GM12878 (cell line): ENCODE measurements around the gene FSIP1. TPM values are rescaled to one million over a fixed set of nuclear protein-coding genes. Genes with fewer than 3 reads are reported as not detected.

ENCODE experiments used
- ATAC-seq: fragments of 200-7000 bp; cut with Tn5 transposase; 3 replicates; pipeline ENCODE4 v1.9.1; 2020; ENCODE audit warnings: mild to moderate bottlenecking, moderate library complexity
- BruUV-seq: library from RNA; stranded (reverse); fragments of 400-500 nt; replicated peaks from 2 replicates; lab custom pipeline; 2021; lab: Mats Ljungman, UMichigan
- CTCF ChIA-PET: fragments of 300-600 bp; sonication (Branson Sonifier 250); formaldehyde crosslinking; extraction: SDS; loops from one replicate; lab custom pipeline; 2021; ENCODE audit warnings: inconsistent platforms; lab: Yijun Ruan, JAX
- POLR2A ChIA-PET: fragments of 350-600 bp; formaldehyde crosslinking; extraction: SDS; loops from one replicate; lab custom pipeline; 2021; ENCODE audit warnings: inconsistent platforms; lab: Charles Lee
- RAD21 ChIA-PET: fragments of 300-600 bp; sonication (Branson Sonifier 250); formaldehyde crosslinking; loops from one replicate; lab custom pipeline; 2023; ENCODE audit warnings: antibody characterized with exemption; ENCODE audit not compliant: unreplicated experiment; lab: Charles Lee
- SMC1A ChIA-PET: fragments of 300-600 bp; sonication (Branson Sonifier 250); formaldehyde crosslinking; loops from one replicate; lab custom pipeline; 2023; ENCODE audit not compliant: unreplicated experiment, uncharacterized antibody; lab: Charles Lee
- DNase-seq: peaks from one replicate; pipeline ENCODE4 v3.0.0-alpha.2; 2011; ENCODE audit warnings: low read depth, low spot score
- FAIRE-seq: peaks from 3 replicates; lab custom pipeline; 2011; peaks lifted over from hg19 to GRCh38; lab: Jason Lieb, UNC
- H2AFZ ChIP-seq: 2 replicates; pipeline ENCODE4 v1.6.0; 2011; ENCODE audit warnings: low read depth, low read length, control low read depth; ENCODE audit not compliant: control insufficient read depth
- H3K27ac ChIP-seq: 2 replicates; pipeline ENCODE4 v1.5.1; 2011; ENCODE audit warnings: control low read depth; ENCODE audit not compliant: control insufficient read depth, insufficient read depth
- H3K27me3 ChIP-seq, 2 experiments: replicated peaks in 1 of 2; 2 replicates each; pipeline versions ENCODE4 v1.6.0 to v1.6.1; 2011; ENCODE audit warnings: low read length in 1 of 2; ENCODE audit not compliant: control insufficient read depth in 2 of 2, insufficient read depth in 2 of 2
- H3K36me3 ChIP-seq, 2 experiments: 2 replicates each; pipeline ENCODE4 v1.5.1; 2011; ENCODE audit warnings: low read length in 1 of 2; ENCODE audit not compliant: control insufficient read depth in 2 of 2, insufficient read depth in 2 of 2
- H3K4me1 ChIP-seq: 2 replicates; pipeline ENCODE4 v1.6.1; 2011; ENCODE audit warnings: mild to moderate bottlenecking, low read length, moderate library complexity, mixed read lengths; ENCODE audit not compliant: control insufficient read depth, insufficient read depth
- H3K4me2 ChIP-seq: 2 replicates; pipeline ENCODE4 v1.6.0; 2011; ENCODE audit warnings: control low read depth; ENCODE audit not compliant: control insufficient read depth, insufficient read depth
- H3K4me3 ChIP-seq: fragments of 200-600 bp; sonication (generic); 2 replicates; pipeline ENCODE4 v1.5.1; 2016
- H3K79me2 ChIP-seq: 2 replicates; pipeline ENCODE4 v1.6.0; 2011; ENCODE audit warnings: low read length; ENCODE audit not compliant: control insufficient read depth, insufficient read depth
- H3K9ac ChIP-seq: 2 replicates; pipeline ENCODE4 v1.8.0; 2011; ENCODE audit warnings: low read length, control low read depth, mixed read lengths; ENCODE audit not compliant: control insufficient read depth, insufficient read depth
- H3K9me3 ChIP-seq: replicated peaks from 3 replicates; pipeline ENCODE4 v1.5.1; 2011; ENCODE audit warnings: mild to moderate bottlenecking, low read length; ENCODE audit not compliant: control insufficient read depth, insufficient read depth
- H4K20me1 ChIP-seq: 2 replicates; pipeline ENCODE4 v1.6.0; 2011; ENCODE audit not compliant: control insufficient read depth, insufficient read depth
- ATF7 ChIP-seq: fragments of 450-650 bp; IDR thresholded peaks from 2 replicates; pipeline ENCODE4 v1.6.1; 2016; ENCODE audit warnings: low read depth, mild to moderate bottlenecking
- BRCA1 ChIP-seq: IDR thresholded peaks from 2 replicates; pipeline ENCODE4 v1.6.1; 2011; ENCODE audit warnings: low read depth, low read length, improper control_type of control experiment
- CHD2 ChIP-seq: IDR thresholded peaks from 2 replicates; pipeline ENCODE4 v1.6.1; 2011; ENCODE audit warnings: low read depth, low read length, improper control_type of control experiment, borderline replicate concordance
- EED ChIP-seq: sonication (generic); IDR thresholded peaks from 2 replicates; pipeline ENCODE4 v1.6.1; 2016; ENCODE audit warnings: antibody characterized with exemption, low read depth
- FOS ChIP-seq: IDR thresholded peaks from 3 replicates; pipeline ENCODE4 v1.6.1; 2011; ENCODE audit warnings: borderline replicate concordance; ENCODE audit not compliant: insufficient read length; ENCODE audit errors: extremely low read depth
- FOXM1 ChIP-seq: IDR thresholded peaks from 2 replicates; pipeline ENCODE4 v1.6.1; 2012; ENCODE audit warnings: low read depth, mild to moderate bottlenecking, inconsistent platforms, low read length, moderate library complexity
- HDAC6 ChIP-seq: fragments of 200-600 bp; sonication (generic); IDR thresholded peaks from one replicate; pipeline ENCODE4 v1.8.0; 2017; ENCODE audit warnings: antibody characterized with exemption; ENCODE audit not compliant: unreplicated experiment
- HDGF ChIP-seq: fragments of 450-650 bp; IDR thresholded peaks from 2 replicates; pipeline ENCODE4 v1.6.1; 2016; ENCODE audit warnings: antibody characterized with exemption
- KLF5 ChIP-seq: fragments of 450-650 bp; IDR thresholded peaks from 2 replicates; pipeline ENCODE4 v1.6.1; 2014; ENCODE audit warnings: mild to moderate bottlenecking; ENCODE audit not compliant: partially characterized antibody
- NR2F1 ChIP-seq: fragments of 450-650 bp; conservative IDR thresholded peaks from 2 replicates; pipeline ENCODE4 v1.6.1; 2017; ENCODE audit warnings: mild to moderate bottlenecking
- PML ChIP-seq: IDR thresholded peaks from 2 replicates; pipeline ENCODE4 v1.6.1; 2012; ENCODE audit warnings: low read length, inconsistent platforms
- ZZZ3 ChIP-seq: IDR thresholded peaks from 2 replicates; pipeline ENCODE4 v1.6.1; 2011; ENCODE audit warnings: low read depth; ENCODE audit not compliant: control insufficient read depth, insufficient read length
- WGBS: methylation state at CpG from one replicate; pipeline ENCODE4 v1.1.6; 2016; ENCODE audit warnings: low lambda C conversion rate; ENCODE audit not compliant: insufficient replicate concordance, insufficient coverage; ENCODE audit errors: missing lambda C conversion rate; 5-methylcytosine and 5-hydroxymethylcytosine counted together
- in situ Hi-C: fragments of 300-500 bp; cut with MboI; formaldehyde crosslinking; loops from 9 replicates; pipeline ENCODE4 v1.14.3; 2018; ENCODE audit warnings: mixed read lengths
- intact Hi-C: fragments of 100-400 bp; cut with micrococcal nuclease; formaldehyde crosslinking; loops from one replicate; pipeline ENCODE4 v1.14.2; 2022; ENCODE audit not compliant: unreplicated experiment
- polyA plus RNA-seq, 11 experiments: library from polyadenylated mRNA; depleted of rRNA in 4 of 11; unstranded in 6 of 11; stranded (reverse) in 5 of 11; fragments of >200 nt; fragmentation: Nextera tagmentation in 4 of 11; fragmentation: Illumina TruSeq in 1 of 11; extraction: Ambion mirVana in 4 of 11; extraction: Trizol in 1 of 11; gene quantifications; 1 replicate in 1 of 11; 2 replicates in 10 of 11; pipeline versions ENCODE4 v1.2.1 to v1.2.3, GENCODE V29; 2011 to 2016; ENCODE audit warnings: inconsistent platforms in 2 of 11, missing spikeins in 2 of 11, low read depth in 1 of 11
- total RNA-seq, 4 experiments: library from RNA; depleted of rRNA in 3 of 4; stranded (reverse); fragments of >200 nt in 3 of 4; fragmentation: Illumina TruSeq in 1 of 4; extraction: Trizol in 1 of 4; gene quantifications; 2 replicates each; pipeline versions ENCODE4 v1.2.1 to v1.2.3, GENCODE V29; 2013 to 2021
- TF ChIP-seq, protein P1 (sequence below): IDR thresholded peaks from 2 replicates; pipeline ENCODE4 v1.6.1; 2011; ENCODE audit warnings: borderline replicate concordance, low read depth, mild to moderate bottlenecking, moderate library complexity, low read length; ENCODE audit not compliant: insufficient read depth, poor library complexity, severe bottlenecking
- TF ChIP-seq, protein P2 (sequence below): IDR thresholded peaks from 2 replicates; pipeline ENCODE4 v1.6.1; 2012; ENCODE audit warnings: low read length, inconsistent platforms
- TF ChIP-seq, protein P3 (sequence below): fragments of 450-650 bp; formaldehyde crosslinking; IDR thresholded peaks from 2 replicates; pipeline ENCODE4 v1.4.0; 2022; ENCODE audit warnings: mild to moderate bottlenecking, moderate library complexity
- TF ChIP-seq, protein P4 (sequence below): IDR thresholded peaks from 2 replicates; pipeline ENCODE4 v1.6.1; 2011; ENCODE audit warnings: borderline replicate concordance, low read depth, mild to moderate bottlenecking, moderate library complexity, mixed read lengths, low read length; ENCODE audit not compliant: insufficient read depth; ENCODE audit errors: extremely low read length

FSIP1 gene
- total and polyA plus RNA-seq, 10 of the 15 experiments (the other 5 are each of a cell fraction or from before 2014, with no cell fraction given) = 0.15 to 0.67 (median 0.35) TPM

DNA sequence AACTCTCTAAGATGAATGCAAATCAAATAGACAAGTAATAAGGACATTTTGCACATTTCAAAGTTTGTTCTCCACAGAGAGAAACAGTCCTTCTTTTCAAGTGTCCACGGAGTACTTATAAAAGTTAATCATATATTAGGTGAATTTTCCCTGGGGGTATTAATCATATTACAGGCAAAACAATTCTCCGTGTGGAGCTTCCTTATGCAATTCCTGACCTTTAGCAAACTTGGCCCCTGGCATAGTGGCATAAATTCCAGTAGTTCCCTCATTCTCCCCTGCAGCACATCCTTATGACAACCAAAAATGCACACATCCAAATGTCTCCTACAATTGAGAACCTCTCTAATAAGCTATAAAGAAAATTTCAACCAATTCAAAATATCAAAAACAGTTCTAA, 34.4 kb downstream of the FSIP1 start:
- Histone ChIP-seq H3K4me1 (no peaks in the 10 kb centered on the region), H3K4me2 (no peak overlapping the region), H3K4me3 (no peak overlapping the region), H3K9ac (no peak overlapping the region), H4K20me1 (no peaks in the 10 kb centered on the region), H3K27me3 (peaks cover 0 to 3% of the 10 kb centered on the region in 2 experiments; a peak in 1 of 4 replicates), H2AFZ (no peak overlapping the region), H3K9me3 (no peaks in the 10 kb centered on the region), H3K27ac (no peak overlapping the region), H3K79me2 (no peaks in the 10 kb centered on the region), H3K36me3 (no peaks in the 10 kb centered on the region)
- TF ChIP-seq, protein P1, sequence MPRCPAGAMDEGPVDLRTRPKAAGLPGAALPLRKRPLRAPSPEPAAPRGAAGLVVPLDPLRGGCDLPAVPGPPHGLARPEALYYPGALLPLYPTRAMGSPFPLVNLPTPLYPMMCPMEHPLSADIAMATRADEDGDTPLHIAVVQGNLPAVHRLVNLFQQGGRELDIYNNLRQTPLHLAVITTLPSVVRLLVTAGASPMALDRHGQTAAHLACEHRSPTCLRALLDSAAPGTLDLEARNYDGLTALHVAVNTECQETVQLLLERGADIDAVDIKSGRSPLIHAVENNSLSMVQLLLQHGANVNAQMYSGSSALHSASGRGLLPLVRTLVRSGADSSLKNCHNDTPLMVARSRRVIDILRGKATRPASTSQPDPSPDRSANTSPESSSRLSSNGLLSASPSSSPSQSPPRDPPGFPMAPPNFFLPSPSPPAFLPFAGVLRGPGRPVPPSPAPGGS = no peak
- TF ChIP-seq, protein P2, sequence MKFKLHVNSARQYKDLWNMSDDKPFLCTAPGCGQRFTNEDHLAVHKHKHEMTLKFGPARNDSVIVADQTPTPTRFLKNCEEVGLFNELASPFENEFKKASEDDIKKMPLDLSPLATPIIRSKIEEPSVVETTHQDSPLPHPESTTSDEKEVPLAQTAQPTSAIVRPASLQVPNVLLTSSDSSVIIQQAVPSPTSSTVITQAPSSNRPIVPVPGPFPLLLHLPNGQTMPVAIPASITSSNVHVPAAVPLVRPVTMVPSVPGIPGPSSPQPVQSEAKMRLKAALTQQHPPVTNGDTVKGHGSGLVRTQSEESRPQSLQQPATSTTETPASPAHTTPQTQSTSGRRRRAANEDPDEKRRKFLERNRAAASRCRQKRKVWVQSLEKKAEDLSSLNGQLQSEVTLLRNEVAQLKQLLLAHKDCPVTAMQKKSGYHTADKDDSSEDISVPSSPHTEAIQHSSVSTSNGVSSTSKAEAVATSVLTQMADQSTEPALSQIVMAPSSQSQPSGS = no peak
- TF ChIP-seq, protein P3, sequence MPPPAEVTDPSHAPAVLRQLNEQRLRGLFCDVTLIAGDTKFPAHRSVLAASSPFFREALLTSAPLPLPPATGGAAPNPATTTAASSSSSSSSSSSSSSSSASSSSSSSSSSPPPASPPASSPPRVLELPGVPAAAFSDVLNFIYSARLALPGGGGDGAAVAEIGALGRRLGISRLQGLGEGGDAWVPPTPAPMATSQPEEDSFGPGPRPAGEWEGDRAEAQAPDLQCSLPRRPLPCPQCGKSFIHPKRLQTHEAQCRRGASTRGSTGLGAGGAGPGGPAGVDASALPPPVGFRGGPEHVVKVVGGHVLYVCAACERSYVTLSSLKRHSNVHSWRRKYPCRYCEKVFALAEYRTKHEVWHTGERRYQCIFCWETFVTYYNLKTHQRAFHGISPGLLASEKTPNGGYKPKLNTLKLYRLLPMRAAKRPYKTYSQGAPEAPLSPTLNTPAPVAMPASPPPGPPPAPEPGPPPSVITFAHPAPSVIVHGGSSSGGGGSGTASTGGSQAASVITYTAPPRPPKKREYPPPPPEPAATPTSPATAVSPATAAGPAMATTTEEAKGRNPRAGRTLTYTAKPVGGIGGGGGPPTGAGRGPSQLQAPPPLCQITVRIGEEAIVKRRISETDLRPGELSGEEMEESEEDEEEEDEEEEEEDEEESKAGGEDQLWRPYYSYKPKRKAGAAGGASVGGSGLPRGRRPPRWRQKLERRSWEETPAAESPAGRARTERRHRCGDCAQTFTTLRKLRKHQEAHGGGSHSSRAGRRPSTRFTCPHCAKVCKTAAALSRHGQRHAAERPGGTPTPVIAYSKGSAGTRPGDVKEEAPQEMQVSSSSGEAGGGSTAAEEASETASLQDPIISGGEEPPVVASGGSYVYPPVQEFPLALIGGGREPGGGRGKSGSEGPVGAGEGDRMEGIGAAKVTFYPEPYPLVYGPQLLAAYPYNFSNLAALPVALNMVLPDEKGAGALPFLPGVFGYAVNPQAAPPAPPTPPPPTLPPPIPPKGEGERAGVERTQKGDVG (CRISPR knock-in tag) = no peak
- TF ChIP-seq KLF5 (no peak), HDAC6 (no peak), EED (no peak), CHD2 (no peak), ZZZ3 (no peak), NR2F1 (no peak), PML (no peak), FOXM1 (no peak), BRCA1 (no peak), FOS (no peak), ATF7 (no peak), HDGF (no peak)
- TF ChIP-seq, protein P4, sequence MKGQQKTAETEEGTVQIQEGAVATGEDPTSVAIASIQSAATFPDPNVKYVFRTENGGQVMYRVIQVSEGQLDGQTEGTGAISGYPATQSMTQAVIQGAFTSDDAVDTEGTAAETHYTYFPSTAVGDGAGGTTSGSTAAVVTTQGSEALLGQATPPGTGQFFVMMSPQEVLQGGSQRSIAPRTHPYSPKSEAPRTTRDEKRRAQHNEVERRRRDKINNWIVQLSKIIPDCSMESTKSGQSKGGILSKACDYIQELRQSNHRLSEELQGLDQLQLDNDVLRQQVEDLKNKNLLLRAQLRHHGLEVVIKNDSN = no peak
- RAD21 ChIA-PET = interaction anchor here (1.2 kb wide), 1 partner anchor 62 kb away, joined by 3 read pairs; no protein-coding TSS in a partner anchor
- WGBS = 38% methylated on average over 2 of the region's 2 CpGs
- in situ Hi-C loops = loop anchor here (10.0 kb wide), 1 partner anchor 1033 kb away; no protein-coding TSS in a partner anchor
- DNase-seq (no peak), FAIRE-seq (no peak), ATAC-seq (no peak)
- BruUV-seq = no TSS peak
- POLR2A ChIA-PET = no interaction called here
- intact Hi-C loops = no loop called here
- SMC1A ChIA-PET = interaction anchor here (0.8 to 1.3 kb wide), 3 partner anchors 8 to 49 kb away, joined by 3 read pairs; no protein-coding TSS in a partner anchor
- CTCF ChIA-PET = interaction anchor here (1.0 to 2.0 kb wide), 2 partner anchors 9 to 69 kb away, joined by 4 to 13 read pairs; no protein-coding TSS in a partner anchor
